Subcutaneous abdominal adipose tissue (tissue), 5 donors: ENCODE results near the gene RBP3.

ENCODE experiments used
- H3K27ac ChIP-seq: one replicate; pipeline ENCODE4 v1.7.0; 2013; ENCODE audit warnings: low read depth, mild to moderate bottlenecking, inconsistent platforms, low read length, moderate library complexity
- H3K27me3 ChIP-seq, 5 donors: one replicate each; pipeline ENCODE4 v1.7.0; 2013; ENCODE audit warnings: low read length in 5 of 5, inconsistent platforms in 1 of 5; ENCODE audit not compliant: control insufficient read depth in 5 of 5, insufficient read depth in 4 of 5
- H3K36me3 ChIP-seq, 5 donors: one replicate each; pipeline ENCODE4 v1.7.0; 2013; ENCODE audit warnings: low read length in 5 of 5; ENCODE audit not compliant: control insufficient read depth in 5 of 5, insufficient read depth in 5 of 5
- H3K4me1 ChIP-seq, 5 donors: one replicate each; pipeline ENCODE4 v1.7.0; 2013; ENCODE audit warnings: low read length in 5 of 5, mild to moderate bottlenecking in 3 of 5, moderate library complexity in 1 of 5; ENCODE audit not compliant: control insufficient read depth in 5 of 5, insufficient read depth in 5 of 5
- H3K4me3 ChIP-seq, 5 donors: one replicate each; pipeline ENCODE4 v1.7.0; 2013; ENCODE audit warnings: low read length in 5 of 5, low read depth in 1 of 5
- H3K9ac ChIP-seq, 5 donors: one replicate each; pipeline ENCODE4 v1.7.0; 2013; ENCODE audit warnings: low read length in 5 of 5, mild to moderate bottlenecking in 4 of 5, moderate library complexity in 3 of 5
- H3K9me3 ChIP-seq, 5 donors: one replicate each; pipeline ENCODE4 v1.7.0; 2013; ENCODE audit warnings: low read length in 5 of 5; ENCODE audit not compliant: control insufficient read depth in 5 of 5
- donor health status: healthy.
- donor health status: healthy.
- donor health status: healthy.
- donor health status: healthy.
- donor health status: healthy.

The RBP3 gene

GRCh38 chr10:47325303-47326291, 22.6 kb upstream of the RBP3 start:
- Histone ChIP-seq H3K4me1 (peaks cover 0 to 6% (median 0%) of the 10 kb centered on the region in 5 donors), H3K27me3 (peaks cover 0 to 8% (median 0%) of the 10 kb centered on the region in 5 donors), H3K27ac (no peak overlapping the region), H3K9ac (no peak overlapping the region), H3K4me3 (no peak overlapping the region), H3K36me3 (no peaks in the 10 kb centered on the region), H3K9me3 (no peaks in the 10 kb centered on the region)

DNA sequence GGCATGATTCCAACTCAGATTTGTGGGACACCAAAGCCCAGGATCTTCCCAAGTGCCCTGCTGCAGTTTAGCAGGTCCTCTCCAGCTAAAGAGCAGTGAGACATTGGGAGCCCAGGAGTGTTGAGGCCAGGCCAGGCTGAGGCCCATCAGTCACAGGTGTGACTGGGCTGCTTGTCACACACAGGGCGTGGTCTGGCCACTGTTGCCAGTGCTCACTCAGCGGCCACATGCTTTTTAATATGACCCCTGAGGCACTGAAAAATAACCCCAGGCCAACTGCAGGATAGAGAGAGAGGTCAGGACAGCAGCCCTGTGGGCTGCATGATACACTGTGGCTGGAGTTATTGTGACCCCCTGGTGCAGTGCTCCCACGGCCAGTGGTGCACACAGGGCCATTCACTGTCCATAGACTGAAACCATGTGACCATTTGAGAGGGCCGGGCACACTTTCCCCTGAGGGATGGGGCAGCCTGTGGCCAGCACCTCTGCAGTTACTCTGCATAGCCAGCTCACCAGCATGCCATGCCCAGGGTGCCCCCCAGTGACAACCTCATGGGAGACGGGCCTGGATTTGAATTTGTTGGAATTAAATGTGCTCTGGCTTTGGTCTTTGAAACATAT, 21.7 kb upstream of the RBP3 start:
- H3K36me3 ChIP-seq = no peaks in the 10 kb centered on the region
- H3K27me3 ChIP-seq = peaks cover 0 to 6% (median 0%) of the 10 kb centered on the region in 5 donors
- H3K9me3 ChIP-seq = no peaks in the 10 kb centered on the region
- H3K9ac ChIP-seq = no peak overlapping the region
- H3K4me1 ChIP-seq = peaks cover 0 to 6% (median 0%) of the 10 kb centered on the region in 5 donors
- H3K27ac ChIP-seq = no peak overlapping the region
- H3K4me3 ChIP-seq = no peak overlapping the region

DNA sequence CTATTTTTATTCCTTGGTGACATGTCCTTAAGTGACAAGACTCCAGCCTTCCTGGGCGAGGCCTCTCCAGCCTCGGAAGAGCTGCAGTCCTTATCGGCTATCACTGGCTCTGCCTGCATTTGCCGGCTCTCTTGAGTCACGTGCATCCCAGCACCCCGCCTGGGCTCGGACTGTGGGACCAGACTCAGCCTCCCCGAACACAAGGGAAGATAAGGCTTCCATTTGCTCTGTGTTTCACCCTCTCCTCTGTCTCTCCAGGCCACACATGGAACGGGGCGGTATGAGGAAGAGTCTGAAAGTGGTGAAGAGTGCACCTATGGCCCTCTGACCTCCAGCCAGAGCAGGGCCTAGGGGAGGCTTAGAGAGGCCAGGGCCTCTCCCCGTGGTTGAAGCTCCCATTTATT, 21.2 kb upstream of the RBP3 start:
- Histone ChIP-seq H3K27ac (no peak overlapping the region), H3K4me1 (peaks cover 0 to 6% (median 0%) of the 10 kb centered on the region in 5 donors), H3K4me3 (no peak overlapping the region), H3K9ac (no peak overlapping the region), H3K9me3 (no peaks in the 10 kb centered on the region), H3K27me3 (peaks cover 0 to under 1% (median 0%) of the 10 kb centered on the region in 5 donors), H3K36me3 (no peaks in the 10 kb centered on the region)

GRCh38 chr10:47329855-47330254, 18.3 kb upstream of the RBP3 start:
- H3K9me3 ChIP-seq = no peaks in the 10 kb centered on the region
- H3K9ac ChIP-seq = no peak overlapping the region
- H3K27me3 ChIP-seq = no peaks in the 10 kb centered on the region
- H3K36me3 ChIP-seq = no peaks in the 10 kb centered on the region
- no peak overlapping the region for H3K27ac ChIP-seq
- peaks cover 0 to 6% (median 0%) of the 10 kb centered on the region in 5 donors for H3K4me1 ChIP-seq
- H3K4me3 ChIP-seq = no peak overlapping the region

DNA sequence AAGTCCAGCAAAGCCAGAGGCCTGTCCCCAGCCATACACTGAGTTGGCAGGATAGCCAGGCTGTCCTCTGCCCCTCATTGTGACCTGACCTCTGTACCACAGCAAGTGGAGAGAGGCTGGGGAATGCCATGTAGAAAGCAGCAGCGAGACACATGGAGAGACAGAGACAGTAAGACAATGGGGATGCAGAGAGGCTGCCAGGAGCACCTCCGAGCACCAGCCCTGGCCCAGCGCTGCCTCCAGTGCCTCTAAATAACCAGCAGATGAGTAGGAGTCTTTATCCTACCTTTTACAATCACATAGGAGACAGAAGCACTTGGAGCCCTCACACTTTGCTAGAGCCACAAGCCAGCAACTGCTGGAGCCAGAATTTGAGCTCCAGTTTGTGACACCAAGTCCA, 17.8 kb upstream of the RBP3 start:
- no peak overlapping the region for H3K27ac ChIP-seq
- no peak overlapping the region for H3K4me3 ChIP-seq
- no peaks in the 10 kb centered on the region for H3K9me3 ChIP-seq
- no peaks in the 10 kb centered on the region for H3K27me3 ChIP-seq
- no peaks in the 10 kb centered on the region for H3K36me3 ChIP-seq
- H3K9ac ChIP-seq = no peak overlapping the region
- peaks cover 0 to 6% (median 0%) of the 10 kb centered on the region in 5 donors for H3K4me1 ChIP-seq

GRCh38 chr10:47330804-47331203, 17.4 kb upstream of the RBP3 start:
- no peak overlapping the region for H3K4me3 ChIP-seq
- H3K27ac ChIP-seq = no peak overlapping the region
- H3K27me3 ChIP-seq = no peaks in the 10 kb centered on the region
- no peaks in the 10 kb centered on the region for H3K9me3 ChIP-seq
- H3K36me3 ChIP-seq = no peaks in the 10 kb centered on the region
- H3K9ac ChIP-seq = no peak overlapping the region
- H3K4me1 ChIP-seq = peaks cover 0 to 6% (median 0%) of the 10 kb centered on the region in 5 donors

DNA sequence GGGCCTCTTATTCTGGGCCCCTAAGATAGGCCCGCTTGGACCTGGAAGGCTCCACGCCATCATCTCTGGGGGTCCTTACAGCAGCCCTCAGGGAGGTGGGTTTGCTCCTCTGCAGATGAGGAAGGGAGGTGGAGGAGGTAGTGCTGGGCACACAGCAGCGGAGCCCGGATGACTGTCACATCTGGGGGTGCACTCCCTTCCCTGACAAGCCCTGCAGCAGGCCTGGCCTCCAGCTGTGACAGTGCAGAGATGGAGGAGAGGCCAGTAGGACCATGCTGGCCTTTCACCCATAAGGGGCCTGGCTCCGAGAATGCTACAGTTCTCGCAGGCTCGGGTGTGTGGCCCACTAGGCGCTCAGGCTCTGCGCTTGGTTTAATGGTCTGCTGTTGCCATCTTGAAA, 16.7 kb upstream of the RBP3 start:
- Histone ChIP-seq H3K9ac (no peak overlapping the region), H3K36me3 (no peaks in the 10 kb centered on the region), H3K9me3 (no peaks in the 10 kb centered on the region), H3K4me1 (peaks cover 0 to 7% (median 3%) of the 10 kb centered on the region in 5 donors), H3K27ac (no peak overlapping the region), H3K4me3 (no peak overlapping the region), H3K27me3 (no peaks in the 10 kb centered on the region)

GRCh38 chr10:47331954-47332353, 16.2 kb upstream of the RBP3 start:
- Histone ChIP-seq H3K36me3 (no peaks in the 10 kb centered on the region), H3K4me1 (peaks cover 0 to 8% (median 7%) of the 10 kb centered on the region in 5 donors), H3K9me3 (no peaks in the 10 kb centered on the region), H3K27me3 (no peaks in the 10 kb centered on the region), H3K9ac (no peak overlapping the region), H3K4me3 (no peak overlapping the region), H3K27ac (no peak overlapping the region)

DNA sequence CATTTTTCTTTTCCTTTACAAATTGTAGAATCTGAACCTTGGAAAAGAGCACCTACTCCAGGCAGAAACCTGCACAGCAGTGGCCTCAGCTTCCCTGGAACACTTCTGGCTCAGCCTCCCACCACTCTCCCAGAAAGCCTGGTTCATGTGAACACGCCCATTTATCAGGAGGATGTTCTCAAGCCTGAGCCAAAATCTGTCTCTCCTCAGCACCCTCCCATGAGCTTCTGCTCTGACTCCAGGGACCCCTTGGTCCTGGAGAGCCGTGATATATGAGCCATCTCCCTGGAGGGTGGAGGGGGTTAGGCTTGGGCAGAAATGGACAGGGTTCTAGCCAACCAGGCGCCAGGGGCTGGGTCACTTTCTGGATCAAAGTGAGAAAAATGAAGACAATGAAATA, 15.8 kb upstream of the RBP3 start:
- H3K27ac ChIP-seq = no peak overlapping the region
- H3K36me3 ChIP-seq = no peaks in the 10 kb centered on the region
- H3K9me3 ChIP-seq = no peaks in the 10 kb centered on the region
- no peaks in the 10 kb centered on the region for H3K27me3 ChIP-seq
- no peak overlapping the region for H3K4me3 ChIP-seq
- peaks cover 0 to 13% (median 9%) of the 10 kb centered on the region in 5 donors for H3K4me1 ChIP-seq
- H3K9ac ChIP-seq = no peak overlapping the region

GRCh38 chr10:47332946-47333345, 15.2 kb upstream of the RBP3 start:
- Histone ChIP-seq H3K9ac (no peak overlapping the region), H3K4me3 (no peak overlapping the region), H3K4me1 (peaks cover 0 to 16% (median 9%) of the 10 kb centered on the region in 5 donors), H3K9me3 (no peaks in the 10 kb centered on the region), H3K36me3 (no peaks in the 10 kb centered on the region), H3K27me3 (no peaks in the 10 kb centered on the region), H3K27ac (no peak overlapping the region)
